Cerebellar cortex (tissue), 1 donor: Measurements from ENCODE around the gene RSRC1.
"Not testable (repeated sequence)": the region's sequence is repeated elsewhere in the genome, so short reads cannot be mapped to it uniquely, and the experiment has no call there.

Source experiments
- DNase-seq: peaks from one replicate; pipeline ENCODE4 v3.0.0-alpha.2; 2015; ENCODE audit warnings: low spot score

The RSRC1 gene

GRCh38 chr3:158404131-158404718 lies 294.3 kb downstream of the RSRC1 start:
- peak; percentile 50 for DNase-seq

- no peak for DNase-seq
Measured at GRCh38 chr3:158405507-158405906, 295.6 kb downstream of the RSRC1 start.

GRCh38 chr3:158407844-158408517 lies 298.1 kb downstream of the RSRC1 start:
- no peak for DNase-seq

GRCh38 chr3:158408518-158408897 lies 298.6 kb downstream of the RSRC1 start:
- not testable (repeated sequence) for DNase-seq

- no peak for DNase-seq
Measured at GRCh38 chr3:158418035-158418434, 308.1 kb downstream of the RSRC1 start.

GRCh38 chr3:158419820-158420653 lies 310.1 kb downstream of the RSRC1 start:
- no peak for DNase-seq

- DNase-seq: no peak
Measured at GRCh38 chr3:158420654-158421396, 310.9 kb downstream of the RSRC1 start.

- no peak for DNase-seq
Measured at GRCh38 chr3:158430448-158430847, 320.6 kb downstream of the RSRC1 start.

GRCh38 chr3:158430968-158431367 lies 321.1 kb downstream of the RSRC1 start:
- DNase-seq: no peak

- no peak for DNase-seq
Measured at GRCh38 chr3:158431829-158432228, 321.9 kb downstream of the RSRC1 start.

GRCh38 chr3:158434412-158435038 lies 324.6 kb downstream of the RSRC1 start:
- DNase-seq: peak; percentile 88

- no peak for DNase-seq
Measured at GRCh38 chr3:158443632-158444031, 333.7 kb downstream of the RSRC1 start.

GRCh38 chr3:158447408-158447807 lies 337.5 kb downstream of the RSRC1 start:
- DNase-seq: no peak

GRCh38 chr3:158451405-158452055 lies 341.6 kb downstream of the RSRC1 start:
- no peak for DNase-seq

- DNase-seq: no peak
Measured at GRCh38 chr3:158452334-158452733, 342.4 kb downstream of the RSRC1 start.

GRCh38 chr3:158453004-158453403 lies 343.1 kb downstream of the RSRC1 start:
- no peak for DNase-seq

- DNase-seq: no peak
Measured at GRCh38 chr3:158453865-158454264, 344.0 kb downstream of the RSRC1 start.

GRCh38 chr3:158455406-158455805 lies 345.5 kb downstream of the RSRC1 start:
- DNase-seq: no peak

GRCh38 chr3:158456114-158456513 lies 346.2 kb downstream of the RSRC1 start:
- no peak for DNase-seq

GRCh38 chr3:158458464-158458863 lies 348.6 kb downstream of the RSRC1 start:
- no peak for DNase-seq

GRCh38 chr3:158460926-158461325 lies 351.0 kb downstream of the RSRC1 start:
- DNase-seq: no peak
